H9 (cell line): ENCODE measurements around the gene CMSS1. TPM values are rescaled to one million over a fixed set of nuclear protein-coding genes. Genes with fewer than 3 reads are reported as not detected.

Experiments
- DNase-seq: peaks from one replicate; pipeline ENCODE4 v3.0.0-alpha.2; 2017
- H2AFZ ChIP-seq: one replicate; pipeline ENCODE4 v1.6.1; 2013; ENCODE audit warnings: mild to moderate bottlenecking, low read length, control low read depth, moderate library complexity
- H2AK5ac ChIP-seq: 2 replicates; pipeline ENCODE4 v1.6.1; 2013; ENCODE audit warnings: low read length, control low read depth, mixed read lengths; ENCODE audit not compliant: insufficient read length
- H2BK120ac ChIP-seq: one replicate; pipeline ENCODE4 v1.6.1; 2013; ENCODE audit warnings: low read depth, mild to moderate bottlenecking, low read length, control low read depth, inconsistent platforms; ENCODE audit not compliant: poor library complexity, severe bottlenecking
- H2BK12ac ChIP-seq: 2 replicates; pipeline ENCODE4 v1.6.1; 2013; ENCODE audit warnings: low read length, control low read depth, mixed read lengths, low read depth; ENCODE audit not compliant: insufficient read length
- H2BK15ac ChIP-seq: 2 replicates; pipeline ENCODE4 v1.6.1; 2013; ENCODE audit warnings: low read depth, low read length, control low read depth
- H2BK20ac ChIP-seq: one replicate; pipeline ENCODE4 v1.6.1; 2013; ENCODE audit warnings: low read depth, mild to moderate bottlenecking, low read length, control low read depth, inconsistent platforms; ENCODE audit not compliant: poor library complexity, severe bottlenecking
- H2BK5ac ChIP-seq: 2 replicates; pipeline ENCODE4 v1.6.1; 2013; ENCODE audit warnings: low read length, control low read depth, mixed read lengths; ENCODE audit not compliant: insufficient read length
- H3K14ac ChIP-seq: 2 replicates; pipeline ENCODE4 v1.6.1; 2013; ENCODE audit warnings: low read length, control low read depth; ENCODE audit not compliant: insufficient read depth
- H3K18ac ChIP-seq: 2 replicates; pipeline ENCODE4 v1.6.1; 2013; ENCODE audit warnings: low read depth, mild to moderate bottlenecking, mixed read lengths, low read length, control low read depth; ENCODE audit not compliant: insufficient read length
- H3K23ac ChIP-seq: 2 replicates; pipeline ENCODE4 v1.6.1; 2013; ENCODE audit warnings: low read length, control low read depth, mixed read lengths, low read depth; ENCODE audit not compliant: insufficient read length
- H3K23me2 ChIP-seq: 2 replicates; pipeline ENCODE4 v1.6.1; 2013; ENCODE audit warnings: low read depth, mild to moderate bottlenecking, mixed read lengths, low read length, control low read depth; ENCODE audit not compliant: insufficient read length, poor library complexity, severe bottlenecking
- H3K27ac ChIP-seq: 2 replicates; pipeline ENCODE4 v1.5.1; 2013; ENCODE audit warnings: low read length, control low read depth, mixed read lengths, low read depth; ENCODE audit not compliant: insufficient read length
- H3K27me3 ChIP-seq: 2 replicates; pipeline ENCODE4 v1.6.1; 2013; ENCODE audit warnings: low read length, control low read depth, inconsistent platforms; ENCODE audit not compliant: insufficient read depth
- H3K4ac ChIP-seq: 2 replicates; pipeline ENCODE4 v1.6.1; 2013; ENCODE audit warnings: low read depth, mild to moderate bottlenecking, control low read depth, inconsistent platforms, low read length, moderate library complexity
- H3K4me1 ChIP-seq: 2 replicates; pipeline ENCODE4 v1.6.1; 2013; ENCODE audit warnings: low read length, control low read depth, inconsistent platforms; ENCODE audit not compliant: insufficient read depth
- H3K4me2 ChIP-seq: 2 replicates; pipeline ENCODE4 v1.6.1; 2013; ENCODE audit warnings: low read length, control low read depth, mixed read lengths; ENCODE audit not compliant: insufficient read length, insufficient read depth
- H3K56ac ChIP-seq: 2 replicates; pipeline ENCODE4 v1.6.1; 2013; ENCODE audit warnings: low read depth, mild to moderate bottlenecking, mixed read lengths, low read length, control low read depth; ENCODE audit not compliant: insufficient read length
- H3K79me1 ChIP-seq: 2 replicates; pipeline ENCODE4 v1.6.1; 2013; ENCODE audit warnings: low read depth, mild to moderate bottlenecking, moderate library complexity, low read length, control low read depth, inconsistent platforms; ENCODE audit not compliant: insufficient read depth, poor library complexity, severe bottlenecking
- H3K79me2 ChIP-seq: 2 replicates; pipeline ENCODE4 v1.6.1; 2013; ENCODE audit warnings: low read length, control low read depth, inconsistent platforms; ENCODE audit not compliant: insufficient read depth
- H3K9ac ChIP-seq: 2 replicates; pipeline ENCODE4 v1.6.1; 2013; ENCODE audit warnings: low read length, control low read depth, mixed read lengths; ENCODE audit not compliant: insufficient read length; ENCODE audit errors: extremely low read depth
- H3K9me3 ChIP-seq: one replicate; pipeline ENCODE4 v1.6.1; 2013; ENCODE audit warnings: low read depth, low read length, inconsistent platforms; ENCODE audit not compliant: control insufficient read depth
- H3T11ph ChIP-seq: one replicate; pipeline ENCODE4 v1.6.1; 2013; ENCODE audit warnings: mild to moderate bottlenecking, low read length, control low read depth, inconsistent platforms
- H4K20me1 ChIP-seq: one replicate; pipeline ENCODE4 v1.6.1; 2013; ENCODE audit not compliant: control insufficient read depth, insufficient read length, insufficient read depth
- H4K5ac ChIP-seq: 2 replicates; pipeline ENCODE4 v1.6.1; 2013; ENCODE audit warnings: low read depth, mild to moderate bottlenecking, mixed read lengths, low read length, control low read depth; ENCODE audit not compliant: insufficient read length
- H4K8ac ChIP-seq: replicated peaks from 2 replicates; pipeline ENCODE4 v1.6.1; 2013; ENCODE audit warnings: low read length, control low read depth, mixed read lengths, low read depth; ENCODE audit not compliant: insufficient read length
- H4K91ac ChIP-seq: 2 replicates; pipeline ENCODE4 v1.6.1; 2013; ENCODE audit warnings: low read depth, mild to moderate bottlenecking, moderate library complexity, mixed read lengths, low read length, control low read depth; ENCODE audit not compliant: insufficient read length
- H3K27ac Mint-ChIP-seq, 3 experiments: 2 replicates in 2 of 3; 3 replicates in 1 of 3; pipeline ENCODE4 v1.8.0; 2020 to 2021; ENCODE audit warnings: mixed read lengths in 3 of 3, mild to moderate bottlenecking in 1 of 3, moderate library complexity in 1 of 3
- H3K27me3 Mint-ChIP-seq: 2 replicates; pipeline ENCODE4 v1.8.0; 2021; ENCODE audit warnings: low read depth, mild to moderate bottlenecking, moderate library complexity, mixed read lengths
- H3K36me3 Mint-ChIP-seq, 3 experiments: 2 replicates in 2 of 3; 3 replicates in 1 of 3; pipeline ENCODE4 v1.8.0; 2020 to 2021; ENCODE audit warnings: low read depth in 3 of 3, mixed read lengths in 3 of 3; ENCODE audit not compliant: insufficient read depth in 1 of 3
- H3K4me1 Mint-ChIP-seq, 2 experiments: 2 replicates each; pipeline ENCODE4 v1.8.0; 2020; ENCODE audit warnings: mixed read lengths in 2 of 2
- H3K4me3 Mint-ChIP-seq, 2 experiments: 2 replicates in 1 of 2; 3 replicates in 1 of 2; pipeline ENCODE4 v1.8.0; 2020 to 2021; ENCODE audit warnings: mild to moderate bottlenecking in 2 of 2, mixed read lengths in 2 of 2, moderate library complexity in 1 of 2
- H3K9me3 Mint-ChIP-seq, 2 experiments: 2 replicates in 1 of 2; 3 replicates in 1 of 2; pipeline ENCODE4 v1.8.0; 2020; ENCODE audit warnings: mild to moderate bottlenecking in 2 of 2, mixed read lengths in 2 of 2, moderate library complexity in 1 of 2
- WGBS: extraction: QIAGEN DNeasy Blood & Tissue Kit; methylation state at CpG from one replicate; pipeline ENCODE4 v1.1.7; 2013; ENCODE audit warnings: missing lambda C conversion rate, low lambda C conversion rate, mixed read lengths; ENCODE audit not compliant: insufficient read length; ENCODE audit errors: extremely low coverage; 5-methylcytosine and 5-hydroxymethylcytosine counted together
- total RNA-seq: library from RNA; stranded (reverse); gene quantifications from 2 replicates; pipeline ENCODE4 v1.2.1, GENCODE V29; 2021
- TF ChIP-seq, protein P1 (sequence below): fragments of 200-600 bp; sonication (generic); conservative IDR thresholded peaks from 3 replicates; pipeline ENCODE4 v1.8.0; 2021; ENCODE audit warnings: antibody characterized with exemption, mild to moderate bottlenecking

CMSS1 gene
- total RNA-seq, 1 experiment from 2014 or later = 61.8 TPM

DNA sequence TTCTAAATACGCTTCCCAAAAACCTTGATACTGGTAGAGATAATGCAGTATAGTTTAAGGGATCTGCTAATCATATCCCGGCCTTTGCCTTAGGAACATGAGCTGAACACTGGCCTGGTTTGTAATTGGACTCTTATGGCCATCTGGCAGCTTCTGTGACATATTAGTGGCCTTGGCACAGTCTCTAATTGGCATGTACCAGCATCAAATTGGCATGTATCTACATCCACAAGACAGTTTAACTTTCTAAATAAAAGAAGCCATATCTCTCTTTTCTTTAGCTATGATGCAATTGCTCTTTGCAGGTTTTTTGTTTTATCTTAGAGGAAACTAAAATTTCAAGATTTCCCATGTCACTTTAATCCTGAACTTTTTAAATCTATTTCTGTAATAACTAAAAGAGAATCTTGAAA is 341.3 kb downstream of the CMSS1 start:
- peaks cover 16 to 19% (median 19%) of the 10 kb centered on the region in 3 experiments for H3K36me3 Mint-ChIP-seq
- H2AK5ac ChIP-seq = no peak overlapping the region
- no peaks in the 10 kb centered on the region for H3K23me2 ChIP-seq
- no peak overlapping the region for H3K14ac ChIP-seq
- H4K91ac ChIP-seq = no peak overlapping the region
- H3K18ac ChIP-seq = no peak overlapping the region
- no peaks in the 10 kb centered on the region for H4K20me1 ChIP-seq
- H2BK120ac ChIP-seq = no peak overlapping the region
- H2BK20ac ChIP-seq = no peak overlapping the region
- DNase-seq = no peak
- peaks cover 16% of the 10 kb centered on the region in 2 experiments for H3K9me3 Mint-ChIP-seq
- H2BK15ac ChIP-seq = no peak overlapping the region
- H3K4me1 Mint-ChIP-seq = no peaks in the 10 kb centered on the region
- H2BK5ac ChIP-seq = no peak overlapping the region
- no peak overlapping the region for H3K9ac ChIP-seq
- H3K79me1 ChIP-seq = no peaks in the 10 kb centered on the region
- H3K27ac Mint-ChIP-seq = peak overlapping the region in 1 of 3 experiments; percentile 69; a peak in 1 of 7 replicates
- no peak overlapping the region for H3K23ac ChIP-seq
- H3K27ac ChIP-seq = no peak overlapping the region
- TF ChIP-seq, protein P1, sequence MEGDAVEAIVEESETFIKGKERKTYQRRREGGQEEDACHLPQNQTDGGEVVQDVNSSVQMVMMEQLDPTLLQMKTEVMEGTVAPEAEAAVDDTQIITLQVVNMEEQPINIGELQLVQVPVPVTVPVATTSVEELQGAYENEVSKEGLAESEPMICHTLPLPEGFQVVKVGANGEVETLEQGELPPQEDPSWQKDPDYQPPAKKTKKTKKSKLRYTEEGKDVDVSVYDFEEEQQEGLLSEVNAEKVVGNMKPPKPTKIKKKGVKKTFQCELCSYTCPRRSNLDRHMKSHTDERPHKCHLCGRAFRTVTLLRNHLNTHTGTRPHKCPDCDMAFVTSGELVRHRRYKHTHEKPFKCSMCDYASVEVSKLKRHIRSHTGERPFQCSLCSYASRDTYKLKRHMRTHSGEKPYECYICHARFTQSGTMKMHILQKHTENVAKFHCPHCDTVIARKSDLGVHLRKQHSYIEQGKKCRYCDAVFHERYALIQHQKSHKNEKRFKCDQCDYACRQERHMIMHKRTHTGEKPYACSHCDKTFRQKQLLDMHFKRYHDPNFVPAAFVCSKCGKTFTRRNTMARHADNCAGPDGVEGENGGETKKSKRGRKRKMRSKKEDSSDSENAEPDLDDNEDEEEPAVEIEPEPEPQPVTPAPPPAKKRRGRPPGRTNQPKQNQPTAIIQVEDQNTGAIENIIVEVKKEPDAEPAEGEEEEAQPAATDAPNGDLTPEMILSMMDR = no peak
- H2AFZ ChIP-seq = no peak overlapping the region
- no peaks in the 10 kb centered on the region for H3K79me2 ChIP-seq
- H3K27me3 Mint-ChIP-seq = no peaks in the 10 kb centered on the region
- H2BK12ac ChIP-seq = no peak overlapping the region
- H3K27me3 ChIP-seq = no peaks in the 10 kb centered on the region
- H4K8ac ChIP-seq = no peak overlapping the region
- H3K56ac ChIP-seq = no peak overlapping the region
- no peaks in the 10 kb centered on the region for H3K4me1 ChIP-seq
- H3K9me3 ChIP-seq = no peaks in the 10 kb centered on the region
- H4K5ac ChIP-seq = no peak overlapping the region
- H3K4ac ChIP-seq = no peak overlapping the region
- no peak overlapping the region for H3T11ph ChIP-seq
- H3K4me2 ChIP-seq = no peak overlapping the region
- WGBS = no CpG with 5 or more reads among the region's 2 CpGs
- H3K4me3 Mint-ChIP-seq = no peak overlapping the region
